ENCODE results near the gene INAVA.
"Not testable (repeated sequence)": the region's sequence is repeated elsewhere in the genome, so short reads cannot be mapped to it uniquely, and the experiment has no call there.

Gene INAVA

DNA sequence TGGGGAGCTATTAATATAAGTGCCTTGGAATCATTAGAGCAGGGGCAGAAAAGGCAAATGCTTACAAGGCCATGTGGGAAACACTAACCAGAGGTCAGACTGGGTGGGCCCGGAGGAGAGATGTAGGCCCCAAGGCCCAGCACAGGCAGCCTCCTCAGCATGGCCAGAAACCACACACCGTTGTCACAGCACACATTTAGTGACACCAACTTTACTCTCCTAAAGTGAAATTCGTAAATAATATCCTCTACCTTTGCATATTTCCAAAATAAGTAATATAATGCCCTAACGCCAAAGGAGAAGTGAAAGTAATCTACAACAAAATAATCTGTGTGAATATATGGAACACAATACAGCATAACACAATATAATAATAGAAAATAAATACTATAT, 66.2 kb downstream of the INAVA start:
- DNase-seq (ENCODE audit: low spot score) = peak; percentile 33
- TF ChIP-seq, protein P1, sequence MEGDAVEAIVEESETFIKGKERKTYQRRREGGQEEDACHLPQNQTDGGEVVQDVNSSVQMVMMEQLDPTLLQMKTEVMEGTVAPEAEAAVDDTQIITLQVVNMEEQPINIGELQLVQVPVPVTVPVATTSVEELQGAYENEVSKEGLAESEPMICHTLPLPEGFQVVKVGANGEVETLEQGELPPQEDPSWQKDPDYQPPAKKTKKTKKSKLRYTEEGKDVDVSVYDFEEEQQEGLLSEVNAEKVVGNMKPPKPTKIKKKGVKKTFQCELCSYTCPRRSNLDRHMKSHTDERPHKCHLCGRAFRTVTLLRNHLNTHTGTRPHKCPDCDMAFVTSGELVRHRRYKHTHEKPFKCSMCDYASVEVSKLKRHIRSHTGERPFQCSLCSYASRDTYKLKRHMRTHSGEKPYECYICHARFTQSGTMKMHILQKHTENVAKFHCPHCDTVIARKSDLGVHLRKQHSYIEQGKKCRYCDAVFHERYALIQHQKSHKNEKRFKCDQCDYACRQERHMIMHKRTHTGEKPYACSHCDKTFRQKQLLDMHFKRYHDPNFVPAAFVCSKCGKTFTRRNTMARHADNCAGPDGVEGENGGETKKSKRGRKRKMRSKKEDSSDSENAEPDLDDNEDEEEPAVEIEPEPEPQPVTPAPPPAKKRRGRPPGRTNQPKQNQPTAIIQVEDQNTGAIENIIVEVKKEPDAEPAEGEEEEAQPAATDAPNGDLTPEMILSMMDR (IDR thresholded peaks at IDR 0.05) = no peak
- Histone ChIP-seq H3K4me3 (no peak overlapping the region), H3K27ac (no peak overlapping the region)

DNA sequence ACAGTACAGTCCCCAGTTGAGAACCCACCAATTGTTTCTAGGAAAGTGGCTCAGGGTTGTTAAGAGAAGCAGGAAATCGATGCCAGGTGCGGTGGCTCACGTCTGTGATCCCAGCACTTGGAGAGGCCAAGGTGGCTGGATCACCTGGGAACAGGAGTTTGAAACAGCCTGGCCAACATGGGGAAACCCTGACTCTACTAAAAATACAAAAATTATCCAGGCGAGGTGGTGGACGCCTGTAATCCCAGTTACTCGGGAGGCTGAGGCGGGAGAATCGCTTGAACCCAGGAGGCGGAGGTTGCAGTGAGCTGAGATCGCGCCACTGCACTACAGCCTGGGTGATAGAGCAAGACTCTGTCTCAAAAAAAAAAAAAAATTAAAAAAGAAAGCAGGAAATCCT, 67.5 kb downstream of the INAVA start:
- not testable (repeated sequence) for H3K27ac ChIP-seq, H3K4me3 ChIP-seq
- peak; percentile 16 for DNase-seq (ENCODE audit: low spot score)

DNA sequence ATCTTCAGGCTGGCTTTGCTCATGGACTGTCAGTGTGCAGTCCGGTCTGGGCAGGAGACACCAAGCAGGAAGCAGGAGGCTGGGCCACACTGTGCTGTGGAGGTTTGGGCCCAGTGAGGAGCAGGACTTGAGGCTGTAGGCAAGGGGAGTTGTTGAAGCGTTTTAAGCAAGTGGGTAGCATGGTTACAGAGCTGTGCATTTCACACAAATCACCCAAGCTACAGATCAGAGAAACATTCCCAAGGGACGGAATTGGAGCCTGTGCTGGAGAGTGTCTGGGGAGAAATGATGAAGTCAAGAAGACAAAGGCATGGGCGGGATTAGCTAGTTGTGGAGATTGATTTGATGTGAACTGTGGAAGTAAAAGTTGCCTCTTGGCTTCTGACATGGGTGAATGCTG, 67.9 kb downstream of the INAVA start:
- TF ChIP-seq, protein P1 (IDR thresholded peaks at IDR 0.05) = no peak
- Histone ChIP-seq H3K4me3 (no peak overlapping the region), H3K27ac (no peak overlapping the region)
- DNase-seq (ENCODE audit: low spot score) = peak; percentile 31

DNA sequence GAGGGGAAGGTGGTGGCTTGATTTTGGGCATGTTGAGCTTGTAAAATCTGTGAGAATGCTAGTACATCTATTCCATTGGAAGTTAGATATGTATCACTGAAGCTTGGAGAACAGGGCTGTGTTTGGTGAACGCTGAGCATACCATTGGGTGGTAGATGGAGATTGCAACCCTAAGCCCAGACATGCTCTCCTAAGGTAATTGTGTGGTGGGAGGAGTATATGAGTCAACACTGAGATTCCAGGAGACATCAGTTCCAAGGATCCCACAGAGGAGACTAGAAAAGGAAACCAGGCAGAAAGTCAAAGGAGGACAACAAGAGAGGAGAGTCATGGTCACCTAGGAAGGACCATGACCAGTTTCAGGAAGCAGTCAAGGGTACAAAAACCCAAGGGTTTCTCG, 68.4 kb downstream of the INAVA start:
- Histone ChIP-seq H3K4me3 (no peak overlapping the region), H3K27ac (no peak overlapping the region)
- TF ChIP-seq, protein P1 (IDR thresholded peaks at IDR 0.05) = no peak
- DNase-seq (ENCODE audit: low spot score) = peak; percentile 9

DNA sequence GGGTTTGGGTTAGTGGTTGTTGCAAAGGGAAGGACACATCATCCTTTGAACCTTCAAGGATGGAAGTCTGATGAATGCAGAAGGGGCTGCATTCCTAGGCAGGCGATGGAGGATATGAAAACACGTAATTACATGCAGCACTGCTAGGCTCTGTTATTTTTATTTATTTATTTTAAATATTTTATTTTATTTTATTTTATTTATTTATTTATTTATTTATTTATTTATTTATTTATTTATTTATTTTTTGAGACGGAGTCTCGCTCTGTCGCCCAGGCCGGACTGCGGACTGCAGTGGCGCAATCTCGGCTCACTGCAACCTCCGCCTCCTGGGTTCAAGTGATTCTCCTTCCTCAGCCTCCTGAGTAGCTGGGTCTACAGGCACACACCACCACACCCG, 69.2 kb downstream of the INAVA start:
- H3K4me3 ChIP-seq; DNase-seq (ENCODE audit: low spot score); H3K27ac ChIP-seq: not testable (repeated sequence)
